ENCODE measurements around the gene SNCAIP.

SNCAIP gene

DNA sequence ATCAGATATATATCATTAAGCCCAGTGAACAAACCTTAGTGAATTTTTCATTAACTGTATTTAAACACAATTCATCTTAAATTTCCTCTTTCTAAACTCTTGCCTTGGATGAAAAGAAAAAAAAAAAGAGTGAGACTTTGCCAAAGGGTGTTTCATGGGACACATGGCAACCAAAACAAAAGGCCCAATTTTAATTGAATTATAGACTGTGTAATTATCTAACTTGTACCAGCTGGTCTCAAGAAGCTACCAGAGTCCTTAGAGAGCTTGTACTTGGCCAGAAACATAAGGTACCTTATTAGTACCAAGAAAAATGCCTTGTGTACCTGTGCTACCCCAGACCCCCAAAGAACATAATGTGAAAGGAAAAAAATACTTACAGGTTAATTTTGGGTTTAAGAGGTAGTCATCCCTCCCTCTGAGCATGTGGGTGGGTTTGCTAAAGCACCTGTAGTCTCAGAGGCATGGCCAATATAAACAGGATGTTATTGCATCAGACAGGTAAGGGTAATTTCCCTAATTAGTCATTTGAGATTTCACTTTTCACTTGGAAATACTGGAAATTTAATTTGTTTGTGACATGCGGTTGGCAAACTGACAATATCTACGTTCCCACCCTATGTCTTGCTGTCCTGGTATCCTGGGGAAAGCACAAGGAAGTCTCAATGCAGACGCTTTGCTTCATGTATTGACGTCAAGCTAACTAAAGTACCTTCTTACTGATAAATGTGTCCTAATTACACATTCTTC lies 90.1 kb downstream of the SNCAIP start:
- no peak for DNase-seq

GRCh38 chr5:122402955-122403685 lies 91.1 kb downstream of the SNCAIP start:
- no peak for DNase-seq

GRCh38 chr5:122404018-122404417 lies 92.0 kb downstream of the SNCAIP start:
- no peak for DNase-seq

GRCh38 chr5:122404653-122405362 lies 92.8 kb downstream of the SNCAIP start:
- DNase-seq, result no peak

DNA sequence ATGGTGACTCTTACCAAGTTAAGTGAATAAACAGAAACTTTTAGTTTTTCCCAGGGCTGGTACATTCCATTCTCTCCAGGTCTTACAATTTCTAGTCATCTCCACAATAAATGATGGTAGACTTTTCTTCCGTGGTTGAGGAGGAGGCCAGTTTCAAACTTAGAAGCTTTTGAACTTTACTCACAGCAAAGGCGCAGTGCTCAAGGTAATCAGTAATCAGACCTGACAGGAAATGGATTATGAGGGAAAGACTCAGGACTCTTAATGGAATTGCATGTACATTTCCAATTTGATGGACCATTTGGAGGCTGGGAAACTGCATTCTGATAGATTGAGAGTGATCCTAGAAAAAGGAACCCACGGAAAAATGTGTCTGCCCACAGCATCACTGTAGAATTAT lies 93.7 kb downstream of the SNCAIP start:
- DNase-seq, result no peak

GRCh38 chr5:122406181-122406580 lies 94.1 kb downstream of the SNCAIP start:
- DNase-seq, result no peak

- DNase-seq, result no peak
Observed at GRCh38 chr5:122408592-122409224, 96.7 kb downstream of the SNCAIP start.

- no peak for DNase-seq
Observed at GRCh38 chr5:122412966-122413365, 100.9 kb downstream of the SNCAIP start.

GRCh38 chr5:122413722-122414121 lies 101.7 kb downstream of the SNCAIP start:
- no peak for DNase-seq

GRCh38 chr5:122415030-122415800 lies 103.2 kb downstream of the SNCAIP start:
- DNase-seq, result no peak

GRCh38 chr5:122415801-122416120 lies 103.7 kb downstream of the SNCAIP start:
- no peak for DNase-seq

DNA sequence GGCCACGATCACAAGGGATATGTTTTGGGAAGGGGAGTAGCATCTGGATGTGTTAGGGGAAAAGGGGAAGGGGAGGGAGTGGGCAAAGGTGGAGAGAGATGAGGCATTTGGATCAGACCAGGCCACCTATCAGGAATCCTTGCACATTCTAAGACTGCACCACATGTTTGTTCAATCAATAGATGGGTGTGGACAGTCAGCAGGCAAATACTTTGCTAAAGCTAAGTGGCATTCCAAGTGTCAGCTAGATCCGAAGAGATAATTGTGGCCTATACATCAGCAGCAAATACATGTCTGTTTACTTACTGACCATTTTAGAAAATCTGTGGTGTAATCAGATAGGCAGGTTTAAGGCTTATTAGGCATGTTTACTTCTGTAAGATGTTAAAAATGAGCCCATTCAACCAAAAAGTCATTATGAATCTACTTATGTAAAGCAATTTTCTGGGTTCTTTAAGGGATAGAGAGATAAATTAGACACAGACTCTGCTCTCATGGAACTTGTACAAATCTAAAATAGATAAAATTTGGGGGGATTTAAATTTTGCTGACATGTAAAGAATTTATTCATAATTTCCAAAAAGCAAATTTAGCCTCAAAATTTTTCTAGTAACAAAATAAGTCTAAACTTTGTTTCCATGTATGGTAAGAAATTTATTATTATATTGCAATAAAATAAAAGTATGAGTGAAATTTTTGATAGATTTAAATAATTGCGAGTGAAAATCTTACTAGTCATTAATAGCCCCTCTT lies 107.3 kb downstream of the SNCAIP start:
- DNase-seq, result no peak

DNA sequence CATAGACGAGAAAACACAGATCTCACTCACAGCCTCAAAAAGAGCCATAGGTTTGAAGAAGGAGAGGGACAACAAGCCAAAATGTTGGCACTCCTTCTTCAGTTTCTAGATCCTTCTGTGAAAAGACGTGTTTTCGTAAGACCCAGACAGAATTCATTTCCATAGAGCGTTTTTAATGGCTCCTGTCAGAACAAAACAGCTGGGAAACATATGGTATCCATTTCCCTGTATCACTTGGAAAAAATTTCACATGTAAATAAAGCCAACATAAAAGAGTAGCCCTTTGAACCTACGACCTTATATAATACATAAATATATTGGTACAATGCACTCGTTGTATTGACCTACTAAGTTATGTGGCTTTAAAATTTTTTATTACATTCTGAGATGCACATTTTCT lies 108.1 kb downstream of the SNCAIP start:
- DNase-seq, result no peak

DNA sequence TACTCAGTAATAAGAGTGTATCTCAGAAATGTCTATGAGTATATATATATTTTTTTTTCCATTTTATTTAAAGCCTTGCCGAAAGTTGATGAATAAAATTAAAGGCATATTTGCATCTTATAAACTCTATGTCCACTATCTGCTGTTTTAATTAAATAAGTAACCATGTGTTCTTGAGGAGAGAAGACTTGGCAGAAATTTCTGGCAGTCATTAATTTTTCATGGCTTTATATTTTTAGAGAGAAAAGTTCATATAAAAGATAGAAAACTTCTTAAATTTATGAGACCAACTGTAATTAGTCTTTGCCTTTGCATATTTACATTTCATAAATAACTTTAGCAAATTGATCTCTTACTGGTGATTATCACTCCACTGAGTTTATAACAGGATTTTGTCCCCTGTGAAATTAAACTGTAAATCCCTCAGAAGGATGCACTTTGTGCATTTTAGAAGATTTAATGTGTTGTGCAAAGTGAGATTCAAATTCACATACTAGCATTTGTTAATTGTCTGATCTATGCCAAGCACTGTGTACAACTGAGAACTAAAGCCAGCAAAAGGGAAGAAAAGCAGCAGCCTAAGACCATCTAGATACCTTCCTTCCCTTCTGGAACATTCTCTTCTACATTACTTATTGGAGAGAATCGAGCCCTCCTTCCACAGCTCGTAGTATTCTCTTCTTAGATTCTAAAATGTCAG lies 108.7 kb downstream of the SNCAIP start:
- DNase-seq, result no peak

DNA sequence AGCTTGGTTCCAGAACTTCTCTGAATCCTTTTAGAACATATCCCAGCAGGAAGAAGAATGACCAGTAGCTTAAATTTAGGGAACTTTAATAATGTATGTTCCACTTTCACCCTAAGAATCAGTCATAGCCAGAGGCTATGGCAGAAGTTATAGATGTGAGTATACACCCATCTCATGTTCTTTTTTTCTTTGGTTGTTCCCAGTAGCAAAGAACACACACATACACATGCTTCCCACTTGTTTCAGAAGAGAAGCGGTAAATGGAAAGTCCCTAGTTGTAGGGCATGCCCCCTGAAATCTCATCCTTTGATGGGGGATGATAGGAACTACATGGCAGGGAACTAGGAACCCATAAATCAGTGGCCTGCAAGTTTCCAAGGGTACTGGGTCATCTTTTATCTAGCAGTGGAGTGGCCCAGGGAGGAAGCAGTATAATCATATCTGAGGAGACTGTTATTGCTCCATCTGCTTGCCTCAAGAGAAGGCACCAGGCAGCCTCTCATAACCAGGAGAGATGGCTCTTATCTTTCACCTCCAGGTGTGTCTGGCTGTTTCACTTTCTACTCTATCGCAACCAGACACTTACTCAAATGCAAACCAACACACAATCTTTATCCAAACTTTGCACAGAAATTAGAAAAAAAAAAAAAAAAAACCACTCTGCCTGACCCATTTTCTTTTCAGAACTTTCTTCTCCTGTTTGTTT lies 109.5 kb downstream of the SNCAIP start:
- no peak for DNase-seq

DNA sequence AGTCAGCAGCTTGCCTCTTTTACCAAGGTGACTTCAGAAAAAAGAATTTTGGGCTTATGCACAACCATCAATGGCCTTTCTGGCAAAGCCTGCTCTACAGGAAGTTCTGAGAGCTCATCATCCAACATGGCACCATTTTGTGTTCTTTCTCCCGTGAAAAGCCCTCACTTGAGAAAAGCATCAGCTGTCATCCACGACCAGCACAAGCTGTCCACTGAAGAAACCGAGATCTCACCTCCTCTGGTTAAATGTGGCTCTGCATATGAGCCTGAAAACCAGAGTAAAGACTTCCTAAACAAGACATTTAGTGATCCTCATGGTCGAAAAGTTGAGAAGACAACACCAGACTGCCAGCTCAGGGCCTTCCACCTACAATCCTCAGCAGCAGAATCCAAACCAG lies 111.2 kb downstream of the SNCAIP start:
- DNase-seq, result no peak

GRCh38 chr5:122424132-122424531 lies 112.1 kb downstream of the SNCAIP start:
- no peak for DNase-seq

GRCh38 chr5:122426301-122426700 lies 114.3 kb downstream of the SNCAIP start:
- no peak for DNase-seq

- DNase-seq, result no peak
Observed at GRCh38 chr5:122427621-122428020, 115.6 kb downstream of the SNCAIP start.

DNA sequence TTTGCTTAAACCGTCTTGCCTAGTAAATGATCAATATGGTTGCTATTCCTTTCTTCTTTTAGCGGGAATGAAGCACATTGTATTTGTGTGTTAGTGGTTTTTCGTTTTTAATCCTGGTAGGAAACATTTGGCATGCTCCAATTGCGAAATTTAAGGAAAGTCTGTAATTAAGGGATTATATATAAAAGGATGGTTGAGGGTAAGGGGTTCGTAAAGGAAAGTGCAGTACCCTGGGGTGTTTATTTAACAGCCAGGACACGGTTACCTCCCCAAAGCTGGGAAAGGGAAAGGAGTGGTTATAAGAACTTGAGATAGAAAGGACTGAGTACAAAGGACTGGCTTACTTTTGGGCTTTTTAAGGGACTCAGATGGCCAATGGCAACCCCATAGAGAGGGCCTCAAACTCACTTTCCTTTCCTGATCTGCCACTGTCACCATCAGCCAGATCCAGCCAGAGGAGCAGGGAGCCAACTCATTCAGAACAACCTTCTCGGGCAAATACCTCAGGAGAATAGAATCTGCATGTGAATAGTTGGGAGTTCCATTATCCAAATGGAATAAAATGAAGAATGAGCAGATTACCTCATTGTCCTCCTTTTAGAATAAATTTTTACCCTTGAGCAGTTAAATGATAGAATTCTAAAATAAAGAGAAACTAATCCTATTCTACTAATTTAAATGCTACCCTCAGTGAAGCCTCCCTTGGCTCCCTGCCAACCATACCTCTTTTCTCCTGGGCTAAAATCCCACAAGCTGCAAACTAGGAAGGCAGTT lies 117.7 kb downstream of the SNCAIP start:
- no peak for DNase-seq

Measured in activated gamma-delta T cell (primary cell).